HG02678 (cell line): ENCODE results near the gene MMP19.
"Not testable (repeated sequence)": the region's sequence is repeated elsewhere in the genome, so short reads cannot be mapped to it uniquely, and the experiment has no call there.

Source experiments
- ATAC-seq: cut with Tn5 transposase; IDR thresholded peaks from one replicate; pipeline ENCODE4 v1.9.1; 2021; ENCODE audit warnings: mild to moderate bottlenecking, moderate library complexity; ENCODE audit not compliant: unreplicated experiment

MMP19 gene

GRCh38 chr12:55842681-55843429, at the start of gene MMP19:
Gene MMP19 (minus strand): TSS chr12:55842936. CDS start chr12:55842830, 106 bp downstream.
- no peak for ATAC-seq

- ATAC-seq, result no peak
Measured at GRCh38 chr12:55891310-55891709, 48.6 kb upstream of the MMP19 start.

- ATAC-seq, result no peak
Measured at GRCh38 chr12:55885113-55885512, 42.4 kb upstream of the MMP19 start.

GRCh38 chr12:55877824-55878223, 35.1 kb upstream of the MMP19 start:
- no peak for ATAC-seq

GRCh38 chr12:55875704-55876467, 33.1 kb upstream of the MMP19 start:
- ATAC-seq, result no peak

- ATAC-seq, result no peak
Measured at GRCh38 chr12:55874443-55874842, 31.7 kb upstream of the MMP19 start.

- not testable (repeated sequence) for ATAC-seq
Measured at GRCh38 chr12:55866454-55867004, 23.8 kb upstream of the MMP19 start.

- ATAC-seq, result no peak
Measured at GRCh38 chr12:55865327-55865726, 22.6 kb upstream of the MMP19 start.

- ATAC-seq, result not testable (repeated sequence)
Measured at GRCh38 chr12:55862931-55863330, 20.2 kb upstream of the MMP19 start.

- no peak for ATAC-seq
Measured at GRCh38 chr12:55862286-55862685, 19.6 kb upstream of the MMP19 start.

- ATAC-seq, result no peak
Measured at GRCh38 chr12:55861871-55862270, 19.1 kb upstream of the MMP19 start.

GRCh38 chr12:55861396-55861795, 18.7 kb upstream of the MMP19 start:
- no peak for ATAC-seq

GRCh38 chr12:55852740-55853139, 10.0 kb upstream of the MMP19 start:
- no peak for ATAC-seq

GRCh38 chr12:55850893-55851292, 8.2 kb upstream of the MMP19 start:
- no peak for ATAC-seq

GRCh38 chr12:55850401-55850800, 7.7 kb upstream of the MMP19 start:
- no peak for ATAC-seq

GRCh38 chr12:55849616-55850343, 7.0 kb upstream of the MMP19 start:
- ATAC-seq, result no peak

- ATAC-seq, result no peak
Measured at GRCh38 chr12:55847603-55848291, 5.0 kb upstream of the MMP19 start.

GRCh38 chr12:55847033-55847432, 4.3 kb upstream of the MMP19 start:
- ATAC-seq, result no peak

GRCh38 chr12:55845785-55846496, 3.2 kb upstream of the MMP19 start:
- ATAC-seq, result no peak

GRCh38 chr12:55845361-55845760, 2.6 kb upstream of the MMP19 start:
- no peak for ATAC-seq
